ENCODE data around the gene UNK. TPM values are rescaled to one million over a fixed set of nuclear protein-coding genes. Genes with fewer than 3 reads are reported as not detected.

The UNK gene
- total and polyA plus RNA-seq, 2 experiments from 2014 or later: 35.9 to 37.8 TPM

- peaks cover 18% of the 10 kb centered on the region for H3K4me1 ChIP-seq (ENCODE audit: low read depth)
- peaks cover 3% of the 10 kb centered on the region for H3K36me3 ChIP-seq
- TF ChIP-seq, protein P1, sequence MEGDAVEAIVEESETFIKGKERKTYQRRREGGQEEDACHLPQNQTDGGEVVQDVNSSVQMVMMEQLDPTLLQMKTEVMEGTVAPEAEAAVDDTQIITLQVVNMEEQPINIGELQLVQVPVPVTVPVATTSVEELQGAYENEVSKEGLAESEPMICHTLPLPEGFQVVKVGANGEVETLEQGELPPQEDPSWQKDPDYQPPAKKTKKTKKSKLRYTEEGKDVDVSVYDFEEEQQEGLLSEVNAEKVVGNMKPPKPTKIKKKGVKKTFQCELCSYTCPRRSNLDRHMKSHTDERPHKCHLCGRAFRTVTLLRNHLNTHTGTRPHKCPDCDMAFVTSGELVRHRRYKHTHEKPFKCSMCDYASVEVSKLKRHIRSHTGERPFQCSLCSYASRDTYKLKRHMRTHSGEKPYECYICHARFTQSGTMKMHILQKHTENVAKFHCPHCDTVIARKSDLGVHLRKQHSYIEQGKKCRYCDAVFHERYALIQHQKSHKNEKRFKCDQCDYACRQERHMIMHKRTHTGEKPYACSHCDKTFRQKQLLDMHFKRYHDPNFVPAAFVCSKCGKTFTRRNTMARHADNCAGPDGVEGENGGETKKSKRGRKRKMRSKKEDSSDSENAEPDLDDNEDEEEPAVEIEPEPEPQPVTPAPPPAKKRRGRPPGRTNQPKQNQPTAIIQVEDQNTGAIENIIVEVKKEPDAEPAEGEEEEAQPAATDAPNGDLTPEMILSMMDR (IDR thresholded peaks at IDR 0.05; ENCODE audit: low read depth, low read length): no peak
- H3K27ac ChIP-seq: no peak overlapping the region
- DNase-seq (ENCODE audit: low read depth in 1 of 2, low spot score in 1 of 2): no peak
- no peaks in the 10 kb centered on the region for H3K27me3 ChIP-seq
- no peak overlapping the region for H3K4me3 ChIP-seq
- no peaks in the 10 kb centered on the region for H3K9me3 ChIP-seq (ENCODE audit: low read depth)
Measured at GRCh38 chr17:75828076-75828400, 43.4 kb downstream of the UNK start.

GRCh38 chr17:75828741-75829140 lies 44.1 kb downstream of the UNK start:
- no peak for DNase-seq (ENCODE audit: low read depth in 1 of 2, low spot score in 1 of 2)
- no peaks in the 10 kb centered on the region for H3K36me3 ChIP-seq
- H3K27ac ChIP-seq: no peak overlapping the region
- H3K9me3 ChIP-seq (ENCODE audit: low read depth): no peaks in the 10 kb centered on the region
- no peaks in the 10 kb centered on the region for H3K27me3 ChIP-seq
- H3K4me1 ChIP-seq (ENCODE audit: low read depth): peaks cover 25% of the 10 kb centered on the region
- H3K4me3 ChIP-seq: no peak overlapping the region
- TF ChIP-seq, protein P1 (IDR thresholded peaks at IDR 0.05; ENCODE audit: low read depth, low read length): no peak

DNA sequence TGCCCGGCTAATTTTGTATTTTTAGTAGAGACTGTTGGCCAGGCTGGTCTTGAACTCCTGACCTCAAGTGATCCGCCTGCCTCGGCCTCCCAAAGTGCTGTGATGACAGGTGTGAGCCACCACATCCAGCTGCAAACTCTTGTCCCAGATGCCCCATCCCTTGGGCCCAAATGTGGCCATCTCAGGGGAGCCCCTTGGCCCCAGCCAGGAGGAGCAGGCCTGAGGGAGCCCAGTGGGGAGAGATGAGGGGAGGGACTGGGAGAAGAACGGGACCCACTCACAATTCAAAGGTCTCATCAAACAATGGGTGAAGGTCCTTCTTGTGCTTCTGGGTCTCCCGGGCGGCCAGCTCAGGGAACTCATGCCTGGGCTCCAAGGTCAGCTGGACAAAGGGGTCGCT lies 45.1 kb downstream of the UNK start:
- peaks cover 25% of the 10 kb centered on the region for H3K4me1 ChIP-seq (ENCODE audit: low read depth)
- no peak for DNase-seq (ENCODE audit: low read depth in 1 of 2, low spot score in 1 of 2)

GRCh38 chr17:75830164-75831031 lies 45.8 kb downstream of the UNK start:
- Histone ChIP-seq H3K27ac (no peak overlapping the region), H3K4me3 (no peak overlapping the region)
- DNase-seq (ENCODE audit: low read depth in 1 of 2, low spot score in 1 of 2): peak in 1 of 2 donors; percentile 51

More for the DNA sequence above, 45.1 kb downstream of the UNK start:
- no peaks in the 10 kb centered on the region for H3K27me3 ChIP-seq
- no peak overlapping the region for H3K4me3 ChIP-seq
- H3K36me3 ChIP-seq: no peaks in the 10 kb centered on the region
- no peaks in the 10 kb centered on the region for H3K9me3 ChIP-seq (ENCODE audit: low read depth)
- H3K27ac ChIP-seq: no peak overlapping the region
- TF ChIP-seq, protein P1 (IDR thresholded peaks at IDR 0.05; ENCODE audit: low read depth, low read length): no peak

DNA sequence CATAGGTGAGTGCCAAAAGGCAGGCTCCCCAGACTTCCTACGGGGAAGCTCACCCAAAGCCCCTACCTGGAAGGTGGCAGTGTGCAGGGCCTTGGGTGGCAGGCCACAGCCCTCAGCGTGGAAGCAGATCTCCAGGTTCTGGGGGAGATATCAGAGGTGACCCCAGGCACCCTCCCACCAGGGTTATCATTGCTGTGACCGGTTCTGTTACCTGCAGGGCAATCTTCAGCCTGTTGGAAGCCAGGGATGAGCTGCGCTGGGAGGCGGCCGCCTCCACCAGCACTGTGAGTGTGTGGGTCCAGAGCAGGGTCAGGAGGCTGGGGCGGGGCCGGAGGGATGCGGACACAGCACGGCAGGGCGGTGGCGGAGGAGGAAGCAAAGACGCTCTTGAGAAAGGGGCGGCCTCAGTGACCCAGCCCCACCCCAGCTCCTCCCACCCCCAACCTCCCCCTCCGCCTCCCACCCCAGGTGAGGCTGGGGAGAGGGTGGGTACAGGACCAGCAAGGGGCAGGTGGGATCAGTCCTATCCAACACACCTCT lies 46.5 kb downstream of the UNK start:
- H3K36me3 ChIP-seq: no peaks in the 10 kb centered on the region
- H3K4me3 ChIP-seq: no peak overlapping the region
- H3K4me1 ChIP-seq (ENCODE audit: low read depth): peaks cover 25% of the 10 kb centered on the region
- H3K27me3 ChIP-seq: no peaks in the 10 kb centered on the region
- no peaks in the 10 kb centered on the region for H3K9me3 ChIP-seq (ENCODE audit: low read depth)
- H3K27ac ChIP-seq: no peak overlapping the region
- TF ChIP-seq, protein P1 (IDR thresholded peaks at IDR 0.05; ENCODE audit: low read depth, low read length): no peak
- DNase-seq (ENCODE audit: low read depth in 1 of 2, low spot score in 1 of 2): no peak

More at GRCh38 chr17:75830164-75831031, 45.8 kb downstream of the UNK start:
- Histone ChIP-seq H3K36me3 (no peaks in the 10 kb centered on the region), H3K27me3 (no peaks in the 10 kb centered on the region), H3K9me3 (ENCODE audit: low read depth) (no peaks in the 10 kb centered on the region), H3K4me1 (ENCODE audit: low read depth) (peaks cover 25% of the 10 kb centered on the region)
- TF ChIP-seq, protein P1 (IDR thresholded peaks at IDR 0.05; ENCODE audit: low read depth, low read length): peak; percentile 62
